B cell (primary cell): ENCODE data around the gene CCNC. TPM values are rescaled to one million over a fixed set of nuclear protein-coding genes. Genes with fewer than 3 reads are reported as not detected.

Source experiments
- ATAC-seq: fragments of 200-7000 bp; cut with Tn5 transposase; one replicate; pipeline ENCODE4 v1.10.0; 2021; ENCODE audit warnings: low read depth, mild to moderate bottlenecking, moderate number of reproducible peaks, moderate library complexity
- CTCF ChIA-PET: fragments of 350-600 bp; sonication (Branson Sonifier 250); formaldehyde crosslinking; loops from one replicate; lab custom pipeline; 2021; ENCODE audit warnings: antibody characterized with exemption, inconsistent platforms; lab: Charles Lee
- POLR2A ChIA-PET: fragments of 350-600 bp; sonication (Branson Sonifier 250); formaldehyde crosslinking; loops from one replicate; lab custom pipeline; 2021; ENCODE audit warnings: antibody characterized with exemption; lab: Charles Lee
- DNase-seq: peaks from one replicate; pipeline ENCODE4 v3.0.0; 2013
- H2AFZ ChIP-seq: 2 replicates; pipeline ENCODE4 v1.6.1; 2012; ENCODE audit warnings: mild to moderate bottlenecking, low read depth, low read length; ENCODE audit not compliant: insufficient read depth, poor library complexity, severe bottlenecking
- H3K27ac ChIP-seq, 2 donors: 1 replicate in 1 of 2; 2 replicates in 1 of 2; pipeline ENCODE4 v1.5.1; 2012 to 2013; ENCODE audit warnings: low read length in 2 of 2, mild to moderate bottlenecking in 2 of 2, moderate library complexity in 1 of 2
- H3K27me3 ChIP-seq, 4 experiments: fragments of 200-600 bp in 1 of 4; sonication (generic) in 1 of 4; replicated peaks in 1 of 4; 1 replicate in 2 of 4; 2 replicates in 2 of 4; pipeline versions ENCODE4 v1.6.1 to v1.7.0; 2013 to 2016; ENCODE audit warnings: low read length in 3 of 4, mild to moderate bottlenecking in 2 of 4, mixed read lengths in 1 of 4, moderate library complexity in 1 of 4; ENCODE audit not compliant: insufficient read depth in 4 of 4, control insufficient read depth in 3 of 4; ENCODE audit errors: control extremely low read depth in 1 of 4
- H3K36me3 ChIP-seq, 2 experiments: replicated peaks in 1 of 2; 1 replicate in 1 of 2; 2 replicates in 1 of 2; pipeline versions ENCODE4 v1.6.1 to v1.7.1; 2013; ENCODE audit warnings: low read length in 1 of 2; ENCODE audit not compliant: insufficient read depth in 2 of 2, control insufficient read depth in 1 of 2; ENCODE audit errors: control extremely low read depth in 1 of 2, extremely low read depth in 1 of 2
- H3K4me1 ChIP-seq, 2 donors: fragments of 200-600 bp in 1 of 2; sonication (generic) in 1 of 2; 1 replicate in 1 of 2; 2 replicates in 1 of 2; pipeline versions ENCODE4 v1.5.1 to v1.6.1; 2013 to 2017; ENCODE audit warnings: low read length in 2 of 2; ENCODE audit not compliant: control insufficient read depth in 2 of 2, insufficient read depth in 2 of 2
- H3K4me2 ChIP-seq: replicated peaks from 2 replicates; pipeline ENCODE3; 2012; ENCODE audit warnings: mild to moderate bottlenecking, low read depth, low read length; ENCODE audit not compliant: poor library complexity, severe bottlenecking
- H3K4me3 ChIP-seq, 5 experiments: fragments of 200-600 bp in 1 of 5; sonication (generic) in 1 of 5; 1 replicate in 3 of 5; 2 replicates in 2 of 5; pipeline versions ENCODE4 v1.5.1 to v1.7.0; 2011 to 2016; ENCODE audit warnings: low read length in 4 of 5, mild to moderate bottlenecking in 4 of 5, low read depth in 2 of 5, control low read depth in 1 of 5, moderate library complexity in 1 of 5; ENCODE audit not compliant: insufficient read depth in 1 of 5; ENCODE audit errors: control extremely low read depth in 1 of 5, extremely low read depth in 1 of 5
- H3K79me2 ChIP-seq: fragments of 200-600 bp; sonication (generic); one replicate; pipeline ENCODE4 v1.6.0; 2016; ENCODE audit warnings: low read length; ENCODE audit not compliant: control insufficient read depth, insufficient read depth
- H3K9ac ChIP-seq: fragments of 200-600 bp; sonication (generic); 2 replicates; pipeline ENCODE4 v1.6.1; 2017; ENCODE audit warnings: mild to moderate bottlenecking, low read length, moderate library complexity
- H3K9me3 ChIP-seq, 3 donors: one replicate each; pipeline versions ENCODE4 v1.6.1 to v1.7.1; 2013; ENCODE audit warnings: low read length in 2 of 3; ENCODE audit not compliant: control insufficient read depth in 2 of 3, insufficient read depth in 1 of 3; ENCODE audit errors: control extremely low read depth in 1 of 3
- H4K20me1 ChIP-seq: 2 replicates; pipeline ENCODE4 v1.6.0; 2012; ENCODE audit warnings: mild to moderate bottlenecking, low read length; ENCODE audit not compliant: insufficient read depth, control insufficient read depth, poor library complexity, severe bottlenecking
- H3K27ac Mint-ChIP-seq: one replicate; pipeline ENCODE4 v1.8.0; 2021; ENCODE audit warnings: mixed read lengths
- H3K27me3 Mint-ChIP-seq: one replicate; pipeline ENCODE4 v1.8.0; 2021; ENCODE audit warnings: mixed read lengths
- H3K4me1 Mint-ChIP-seq: one replicate; pipeline ENCODE4 v1.8.0; 2021; ENCODE audit warnings: mixed read lengths
- H3K4me3 Mint-ChIP-seq: one replicate; pipeline ENCODE4 v1.8.0; 2021; ENCODE audit warnings: mixed read lengths
- H3K9me3 Mint-ChIP-seq: one replicate; pipeline ENCODE4 v1.8.0; 2022; ENCODE audit warnings: mixed read lengths; ENCODE audit not compliant: insufficient read depth
- CTCF ChIP-seq: fragments of 200-600 bp; IDR thresholded peaks from one replicate; pipeline ENCODE4 v1.8.0; 2022; ENCODE audit warnings: antibody characterized with exemption, mild to moderate bottlenecking
- EZH2 ChIP-seq: IDR thresholded peaks from 2 replicates; pipeline ENCODE4 v1.6.1; 2012; ENCODE audit warnings: borderline replicate concordance, low read depth, mild to moderate bottlenecking, moderate library complexity, low read length; ENCODE audit not compliant: insufficient read depth, poor library complexity, severe bottlenecking
- WGBS: methylation state at CpG from one replicate; pipeline ENCODE4 v1.1.5; 2013; ENCODE audit warnings: missing lambda C conversion rate; ENCODE audit not compliant: insufficient coverage; 5-methylcytosine and 5-hydroxymethylcytosine counted together
- intact Hi-C: fragments of 100-400 bp; cut with micrococcal nuclease; formaldehyde crosslinking; loops from one replicate; pipeline ENCODE4 v1.10.0; 2022
- polyA plus RNA-seq: library from polyadenylated mRNA; depleted of rRNA; stranded (reverse); fragments of >200 nt; gene quantifications from 2 replicates; pipeline ENCODE4 v1.2.3, GENCODE V29; 2012
- total RNA-seq, 2 donors: library from RNA; stranded (reverse); fragments of 120-200 nt in 1 of 2; gene quantifications; 1 replicate in 1 of 2; 2 replicates in 1 of 2; pipeline versions ENCODE4 v1.2.3 to v1.2.4, GENCODE V29; 2013 to 2022

Gene CCNC
- total and polyA plus RNA-seq, 2 donors (not counting 1 experiment from before 2014, with no cell fraction given): 12.5 to 45.1 TPM

GRCh38 chr6:99507648-99508047, 60.8 kb downstream of the CCNC start:
- no peaks in the 10 kb centered on the region for H3K79me2 ChIP-seq
- no peak overlapping the region for H3K27ac Mint-ChIP-seq
- H3K27ac ChIP-seq: no peak overlapping the region
- no peak overlapping the region for H3K4me3 Mint-ChIP-seq
- no peaks in the 10 kb centered on the region for H3K4me1 ChIP-seq
- H3K36me3 ChIP-seq: peaks cover 0 to 14% of the 10 kb centered on the region in 2 experiments
- ChIA-PET POLR2A (no interaction called here), CTCF (no interaction called here)
- TF ChIP-seq CTCF: no peak
- no peak for TF ChIP-seq EZH2
- H2AFZ ChIP-seq: no peak overlapping the region
- H3K4me2 ChIP-seq: no peak overlapping the region
- peaks cover 5% of the 10 kb centered on the region for H3K4me1 Mint-ChIP-seq
- ATAC-seq: no peak
- no peak overlapping the region for H3K9ac ChIP-seq
- intact Hi-C loops: no loop called here
- H3K9me3 ChIP-seq: no peaks in the 10 kb centered on the region
- no CpG with 5 or more reads among the region's 3 CpGs for WGBS
- no peak for DNase-seq
- no peak overlapping the region for H3K4me3 ChIP-seq
- no peaks in the 10 kb centered on the region for H3K27me3 Mint-ChIP-seq
- no peaks in the 10 kb centered on the region for H3K27me3 ChIP-seq
- H3K9me3 Mint-ChIP-seq: no peaks in the 10 kb centered on the region
- no peaks in the 10 kb centered on the region for H4K20me1 ChIP-seq

DNA sequence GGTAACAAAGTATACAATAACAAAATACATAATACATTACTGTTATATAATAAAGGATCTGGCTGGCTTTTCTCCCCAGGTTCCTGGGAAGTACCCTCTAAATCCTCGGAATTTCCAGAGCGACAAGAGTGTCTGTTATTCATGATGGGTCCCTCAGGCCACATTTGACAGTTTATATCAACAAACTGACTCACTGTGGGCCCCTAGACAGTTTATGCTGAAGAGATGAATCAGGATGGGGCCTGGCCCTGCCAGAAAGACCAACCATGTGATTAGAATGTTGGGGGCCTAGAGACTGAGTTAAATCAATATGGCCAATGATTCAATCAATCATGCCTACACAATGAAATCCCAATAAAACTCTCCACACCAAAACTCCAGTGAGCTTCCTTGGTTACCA, 66.7 kb downstream of the CCNC start:
- intact Hi-C loops: no loop called here
- POLR2A ChIA-PET: no interaction called here
- H3K4me1 Mint-ChIP-seq: peaks cover 11% of the 10 kb centered on the region
- Histone ChIP-seq H3K79me2 (no peaks in the 10 kb centered on the region), H3K4me2 (no peak overlapping the region), H3K27ac (no peak overlapping the region), H3K4me1 (peaks cover 7% of the 10 kb centered on the region in 2 donors), H3K4me3 (no peak overlapping the region), H4K20me1 (no peaks in the 10 kb centered on the region), H3K9me3 (no peaks in the 10 kb centered on the region), H3K9ac (no peak overlapping the region), H2AFZ (no peak overlapping the region), H3K36me3 (peaks cover 5 to 18% of the 10 kb centered on the region in 2 experiments), H3K27me3 (no peaks in the 10 kb centered on the region)
- CTCF ChIA-PET: interaction anchor here (1.2 kb wide), 1 partner anchor 20 kb away, joined by 3 read pairs; no protein-coding TSS in a partner anchor
- no CpG with 5 or more reads among the region's 2 CpGs for WGBS
- ATAC-seq (no peak), DNase-seq (no peak)
- H3K9me3 Mint-ChIP-seq: no peaks in the 10 kb centered on the region
- H3K27ac Mint-ChIP-seq: no peak overlapping the region
- no peaks in the 10 kb centered on the region for H3K27me3 Mint-ChIP-seq
- TF ChIP-seq CTCF (no peak), EZH2 (no peak)
- H3K4me3 Mint-ChIP-seq: no peak overlapping the region
